H1 (cell line): ENCODE results near the gene TRAPPC2. TPM values are rescaled to one million over a fixed set of nuclear protein-coding genes. Genes with fewer than 3 reads are reported as not detected.
A peak's percentile ranks its signal among the peaks of the same experiment; 100 is the strongest.

ENCODE experiments used
- CTCF ChIA-PET: fragments of 300-600 bp; sonication (Branson Sonifier 250); formaldehyde crosslinking; loops from one replicate; lab custom pipeline; 2021; ENCODE audit not compliant: partially characterized antibody; lab: Charles Lee
- POLR2A ChIA-PET: fragments of 300-600 bp; sonication (Branson Sonifier 250); formaldehyde crosslinking; loops from one replicate; lab custom pipeline; 2021; ENCODE audit warnings: inconsistent platforms; ENCODE audit not compliant: partially characterized antibody; lab: Charles Lee
- DNase-seq, 2 experiments: peaks; one replicate each; pipeline versions ENCODE4 v3.0.0 to v3.0.0-alpha.2; 2010 to 2022; ENCODE audit warnings: low spot score in 2 of 2, low read depth in 1 of 2, mixed read lengths in 1 of 2
- FAIRE-seq: peaks from 2 replicates; lab custom pipeline; 2011; peaks lifted over from hg19 to GRCh38; lab: Jason Lieb, UNC
- H2AFZ ChIP-seq: 2 replicates; pipeline ENCODE4 v1.8.1; 2012; ENCODE audit warnings: low read length, inconsistent platforms
- H2AK5ac ChIP-seq: 2 replicates; pipeline ENCODE4 v1.6.1; 2013; ENCODE audit warnings: low read depth, low read length
- H2BK120ac ChIP-seq: replicated peaks from 2 replicates; pipeline ENCODE3; 2013; ENCODE audit warnings: low read depth, low read length, inconsistent platforms
- H2BK12ac ChIP-seq: 2 replicates; pipeline ENCODE4 v1.6.1; 2013; ENCODE audit warnings: low read depth, low read length
- H2BK15ac ChIP-seq: 2 replicates; pipeline ENCODE4 v1.6.1; 2013; ENCODE audit warnings: low read length
- H2BK20ac ChIP-seq: 2 replicates; pipeline ENCODE4 v1.6.1; 2013; ENCODE audit warnings: low read length
- H2BK5ac ChIP-seq: 2 replicates; pipeline ENCODE4 v1.6.1; 2013; ENCODE audit warnings: low read depth, low read length
- H3K14ac ChIP-seq: 2 replicates; pipeline ENCODE4 v1.6.1; 2013; ENCODE audit warnings: inconsistent platforms; ENCODE audit not compliant: insufficient read length
- H3K18ac ChIP-seq: 2 replicates; pipeline ENCODE4 v1.6.1; 2013; ENCODE audit warnings: low read length; ENCODE audit errors: extremely low read depth
- H3K23ac ChIP-seq: 2 replicates; pipeline ENCODE4 v1.6.1; 2013; ENCODE audit warnings: inconsistent platforms; ENCODE audit not compliant: insufficient read length
- H3K23me2 ChIP-seq: 2 replicates; pipeline ENCODE4 v1.6.1; 2013; ENCODE audit warnings: low read depth, low read length
- H3K27ac ChIP-seq: 2 replicates; pipeline ENCODE4 v1.6.1; 2011; ENCODE audit warnings: low read depth, low read length, inconsistent platforms
- H3K27me3 ChIP-seq, 4 experiments: replicated peaks in 1 of 4; 1 replicate in 1 of 4; 2 replicates in 3 of 4; pipeline versions ENCODE4 v1.6.1 to v1.8.1; 2011 to 2013; ENCODE audit warnings: low read length in 3 of 4, mild to moderate bottlenecking in 3 of 4, inconsistent platforms in 2 of 4, mixed read lengths in 2 of 4, moderate library complexity in 1 of 4; ENCODE audit not compliant: control insufficient read depth in 3 of 4, insufficient read depth in 3 of 4; ENCODE audit errors: extremely low read depth in 1 of 4
- H3K36me3 ChIP-seq, 4 experiments: 2 replicates each; pipeline versions ENCODE4 v1.6.1 to v1.8.1; 2011 to 2013; ENCODE audit warnings: mild to moderate bottlenecking in 4 of 4, low read length in 3 of 4, moderate library complexity in 2 of 4, control low read depth in 1 of 4, inconsistent platforms in 1 of 4; ENCODE audit not compliant: insufficient read depth in 4 of 4, control insufficient read depth in 2 of 4
- H3K4ac ChIP-seq: replicated peaks from 2 replicates; pipeline ENCODE3; 2013; ENCODE audit warnings: low read length, low read depth, mixed read lengths, inconsistent platforms; ENCODE audit not compliant: insufficient read length
- H3K4me1 ChIP-seq, 4 experiments: replicated peaks in 1 of 4; 1 replicate in 1 of 4; 2 replicates in 3 of 4; pipeline versions ENCODE4 v1.6.1 to v1.8.1; 2011 to 2013; ENCODE audit warnings: low read length in 3 of 4, inconsistent platforms in 2 of 4, mixed read lengths in 1 of 4; ENCODE audit not compliant: insufficient read depth in 4 of 4, control insufficient read depth in 3 of 4
- H3K4me2 ChIP-seq, 2 experiments: 2 replicates each; pipeline versions ENCODE4 v1.6.1 to v1.8.1; 2011 to 2013; ENCODE audit warnings: low read depth in 2 of 2, low read length in 2 of 2, control low read depth in 1 of 2, inconsistent platforms in 1 of 2, mild to moderate bottlenecking in 1 of 2; ENCODE audit not compliant: insufficient read depth in 1 of 2
- H3K4me3 ChIP-seq, 4 experiments: fragments of 200-600, 300-600 bp in 1 of 4; sonication (generic), shearing (Covaris generic), sonication (Bioruptor Twin) in 1 of 4; 2 replicates each; pipeline versions ENCODE4 v1.5.1 to v1.8.1; 2011 to 2016; ENCODE audit warnings: low read length in 4 of 4, low read depth in 3 of 4, control low read depth in 2 of 4, inconsistent platforms in 2 of 4, mild to moderate bottlenecking in 2 of 4, mixed read lengths in 1 of 4, moderate library complexity in 1 of 4; ENCODE audit not compliant: insufficient read depth in 2 of 4; ENCODE audit errors: extremely low read depth in 1 of 4
- H3K56ac ChIP-seq: replicated peaks from 2 replicates; pipeline ENCODE3; 2013; ENCODE audit warnings: low read depth, mild to moderate bottlenecking, mixed read lengths, low read length, inconsistent platforms; ENCODE audit not compliant: insufficient read length
- H3K79me1 ChIP-seq: 2 replicates; pipeline ENCODE4 v1.6.1; 2013; ENCODE audit warnings: low read depth, low read length, control low read depth
- H3K79me2 ChIP-seq, 2 experiments: 2 replicates each; pipeline versions ENCODE4 v1.6.1 to v1.8.1; 2012 to 2013; ENCODE audit warnings: low read length in 2 of 2, mild to moderate bottlenecking in 2 of 2, inconsistent platforms in 1 of 2; ENCODE audit not compliant: insufficient read depth in 2 of 2, control insufficient read depth in 1 of 2
- H3K9ac ChIP-seq, 4 experiments: replicated peaks in 1 of 4; 1 replicate in 1 of 4; 2 replicates in 3 of 4; pipeline versions ENCODE4 v1.6.1 to v1.8.1; 2011 to 2013; ENCODE audit warnings: low read depth in 3 of 4, low read length in 3 of 4, control low read depth in 2 of 4, mild to moderate bottlenecking in 2 of 4, moderate library complexity in 2 of 4, inconsistent platforms in 1 of 4; ENCODE audit errors: extremely low read depth in 1 of 4
- H3K9me3 ChIP-seq, 2 experiments: 2 replicates each; pipeline versions ENCODE4 v1.6.1 to v1.8.1; 2012 to 2013; ENCODE audit warnings: mild to moderate bottlenecking in 2 of 2, moderate library complexity in 2 of 2, control low read depth in 1 of 2, inconsistent platforms in 1 of 2, low read depth in 1 of 2, low read length in 1 of 2, mixed read lengths in 1 of 2; ENCODE audit not compliant: insufficient read depth in 2 of 2
- H4K20me1 ChIP-seq, 2 experiments: replicated peaks in 1 of 2; 2 replicates each; pipeline versions ENCODE3 to v1.8.1; 2011 to 2013; ENCODE audit warnings: inconsistent platforms in 2 of 2, low read length in 2 of 2, mild to moderate bottlenecking in 1 of 2; ENCODE audit not compliant: insufficient read depth in 2 of 2, control insufficient read depth in 1 of 2
- H4K5ac ChIP-seq: 2 replicates; pipeline ENCODE4 v1.6.1; 2013; ENCODE audit warnings: low read length, low read depth, mixed read lengths, inconsistent platforms; ENCODE audit not compliant: insufficient read length
- H4K8ac ChIP-seq: 2 replicates; pipeline ENCODE4 v1.8.0; 2013; ENCODE audit warnings: mild to moderate bottlenecking, moderate library complexity, low read length, inconsistent platforms; ENCODE audit not compliant: insufficient read depth; ENCODE audit errors: extremely low read depth
- H4K91ac ChIP-seq: replicated peaks from 2 replicates; pipeline ENCODE3; 2013; ENCODE audit warnings: low read length, mixed read lengths, inconsistent platforms; ENCODE audit not compliant: insufficient read length
- CEBPB ChIP-seq: IDR thresholded peaks from 2 replicates; pipeline ENCODE4 v1.6.1; 2012; ENCODE audit warnings: low read depth, low read length
- SP4 ChIP-seq: IDR thresholded peaks from 2 replicates; pipeline ENCODE4 v1.6.1; 2012; ENCODE audit warnings: low read length, inconsistent platforms
- WGBS, 2 experiments: shearing (Covaris generic) in 1 of 2; methylation state at CpG; one replicate each; pipeline versions ENCODE4 v1.1.6 to v1.1.7; 2013 to 2015; ENCODE audit warnings: low lambda C conversion rate in 2 of 2, mixed read lengths in 2 of 2, inconsistent platforms in 1 of 2, low coverage in 1 of 2, missing lambda C conversion rate in 1 of 2; ENCODE audit not compliant: insufficient replicate concordance in 2 of 2, insufficient coverage in 1 of 2, insufficient read length in 1 of 2; ENCODE audit errors: extremely low coverage in 1 of 2, missing lambda C conversion rate in 1 of 2; 5-methylcytosine and 5-hydroxymethylcytosine counted together
- polyA plus RNA-seq, 7 experiments: library from polyadenylated mRNA; depleted of rRNA in 3 of 7; stranded (reverse) in 5 of 7; unstranded in 2 of 7; fragments of >200 nt in 5 of 7; fragments of 200-250 nt in 2 of 7; gene quantifications; 1 replicate in 5 of 7; 2 replicates in 1 of 7; 4 replicates in 1 of 7; pipeline versions ENCODE4 v1.2.1 to v1.2.3, GENCODE V29; 2011 to 2013; ENCODE audit warnings: missing spikeins in 2 of 7, mixed read lengths in 2 of 7
- total RNA-seq: library from RNA; stranded (reverse); fragmentation: NEBNext Ultra II Directional; extraction: Animal tissue kit (Norgen Biotek cat#: 25700); gene quantifications from 2 replicates; pipeline ENCODE4 v1.2.1, GENCODE V29; 2021

Gene TRAPPC2
- total and polyA plus RNA-seq, 2 of the 8 experiments (the other 6 are each of a cell fraction or from before 2014, with no cell fraction given): 6.7 to 10.8 TPM

DNA sequence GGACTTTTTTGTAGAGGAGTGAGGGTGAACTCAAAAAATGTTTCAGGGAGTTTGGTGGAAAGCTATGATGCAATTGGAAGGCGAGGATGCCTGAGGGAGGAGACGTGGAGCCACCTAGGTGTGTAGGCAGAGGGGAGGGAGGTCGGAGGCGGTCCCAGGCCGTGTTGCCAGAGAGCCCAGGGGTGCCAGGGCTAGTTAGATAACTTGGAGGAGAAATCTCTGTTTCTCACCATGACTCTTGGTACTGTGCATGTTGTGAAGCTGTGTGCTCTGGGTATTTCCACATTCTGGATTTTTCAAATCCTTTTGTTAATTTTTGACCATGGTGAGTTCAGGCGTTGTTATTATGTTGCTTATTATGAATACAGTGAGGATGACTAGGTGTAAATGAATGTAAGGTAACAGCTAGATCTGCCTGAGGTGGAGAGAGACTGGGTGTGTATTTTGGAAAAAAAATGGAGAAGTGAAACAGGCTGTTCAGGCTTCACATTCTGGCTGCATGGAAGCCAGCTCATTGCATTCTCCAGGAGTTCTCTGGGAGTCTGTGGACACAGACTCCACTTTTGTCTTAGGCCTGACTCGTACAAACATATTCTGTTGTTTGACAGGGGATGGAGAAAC lies 41.0 kb downstream of the TRAPPC2 start:
- no peak overlapping the region for H4K91ac ChIP-seq
- FAIRE-seq: no peak
- H3K27me3 ChIP-seq: no peaks in the 10 kb centered on the region
- no peak overlapping the region for H2BK120ac ChIP-seq
- H3K79me2 ChIP-seq: peaks cover 4 to 88% of the 10 kb centered on the region in 2 experiments
- 42% methylated on average over 7 of the region's 7 CpGs; no CpG with 5 or more reads in 1 of the 2 experiments for WGBS, 2 experiments
- H4K5ac ChIP-seq: no peak overlapping the region
- DNase-seq: no peak
- H3K4ac ChIP-seq: no peak overlapping the region
- peak overlapping the region; percentile 31 to 33; a peak in 2 of 4 replicates for H3K4me2 ChIP-seq
- no peaks in the 10 kb centered on the region for H3K9me3 ChIP-seq
- H2BK5ac ChIP-seq: no peak overlapping the region
- H3K23me2 ChIP-seq: peaks cover 4% of the 10 kb centered on the region; the same call in 1 of the 2 replicates
- H3K23ac ChIP-seq: no peak overlapping the region
- H3K4me1 ChIP-seq: peaks cover 0 to 7% (median 3%) of the 10 kb centered on the region in 4 experiments; a peak in 4 of 7 replicates
- ChIA-PET POLR2A (interaction anchor here (0.5 to 1.5 kb wide), 4 partner anchors 41 to 1463 kb away, joined by 3 to 4 read pairs (median 3); partner anchors contain the start of genes GEMIN8, OFD1 and TRAPPC2), CTCF (interaction anchor here (0.5 kb wide), 1 partner anchor 461 kb away, joined by 3 read pairs; no protein-coding TSS in a partner anchor)
- H2BK12ac ChIP-seq: no peak overlapping the region
- no peak overlapping the region for H2BK15ac ChIP-seq
- no peak overlapping the region for H3K56ac ChIP-seq
- no peak overlapping the region for H3K14ac ChIP-seq
- H3K18ac ChIP-seq: no peak overlapping the region
- no peak overlapping the region for H3K4me3 ChIP-seq
- H2BK20ac ChIP-seq: no peak overlapping the region
- no peaks in the 10 kb centered on the region; the same call in 1 of the 2 replicates for H3K79me1 ChIP-seq
- H4K20me1 ChIP-seq: peaks cover 0 to 14% of the 10 kb centered on the region in 2 experiments
- H3K36me3 ChIP-seq: no peaks in the 10 kb centered on the region; a peak in 1 of 8 replicates
- H2AK5ac ChIP-seq: no peak overlapping the region
- no peak overlapping the region for H3K9ac ChIP-seq
- H2AFZ ChIP-seq: no peak overlapping the region
- TF ChIP-seq CEBPB (peak; percentile 45; the same call in 1 of the 2 replicates), SP4 (no peak)
- no peak overlapping the region for H4K8ac ChIP-seq
- no peak overlapping the region for H3K27ac ChIP-seq
